ENCODE measurements around the gene TBC1D10B.
"Not testable (repeated sequence)": the region's sequence is repeated elsewhere in the genome, so short reads cannot be mapped to it uniquely, and the experiment has no call there.

The TBC1D10B gene

GRCh38 chr16:30397056-30397455, 26.8 kb upstream of the TBC1D10B start:
- DNase-seq = no peak

GRCh38 chr16:30396627-30397026, 26.3 kb upstream of the TBC1D10B start:
- DNase-seq = not testable (repeated sequence)

DNA sequence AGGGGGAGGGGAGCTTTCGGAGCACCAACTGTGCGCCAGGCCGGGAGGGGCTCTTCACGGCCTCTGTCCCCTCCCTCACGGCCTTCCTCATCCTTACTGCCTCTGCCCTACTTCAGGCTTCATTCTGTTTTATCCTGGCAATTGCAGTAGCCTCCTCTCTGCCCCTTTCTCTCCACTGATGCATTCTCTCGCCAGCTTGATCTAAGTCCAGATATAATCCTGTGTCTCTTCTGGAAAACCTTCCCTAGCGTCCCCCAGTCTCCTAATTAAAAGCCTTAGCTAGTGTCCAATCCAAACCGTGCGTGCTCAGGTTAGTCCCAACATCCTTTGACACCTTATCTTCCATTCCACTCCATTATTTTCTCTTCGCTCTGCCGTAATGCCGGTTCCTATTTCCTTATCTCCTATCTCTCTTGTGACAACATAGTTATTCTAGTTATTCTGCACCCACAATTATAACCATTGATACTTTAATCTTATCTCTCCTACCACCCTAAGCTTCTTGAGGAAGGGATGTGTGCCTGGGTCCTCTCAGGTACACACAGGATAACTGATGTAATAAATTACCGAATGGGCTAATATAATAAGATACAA, 25.8 kb upstream of the TBC1D10B start:
- no peak for DNase-seq

- peak; percentile 58 to 66 for DNase-seq
These were observed 25.1 kb upstream of the TBC1D10B start, which contains the start of gene ZNF48 for GRCh38 chr16:30395155-30395991. ZNF48 (plus strand) TSS chr16:30395420; CDS start chr16:30395795, 375 bp downstream.

DNA sequence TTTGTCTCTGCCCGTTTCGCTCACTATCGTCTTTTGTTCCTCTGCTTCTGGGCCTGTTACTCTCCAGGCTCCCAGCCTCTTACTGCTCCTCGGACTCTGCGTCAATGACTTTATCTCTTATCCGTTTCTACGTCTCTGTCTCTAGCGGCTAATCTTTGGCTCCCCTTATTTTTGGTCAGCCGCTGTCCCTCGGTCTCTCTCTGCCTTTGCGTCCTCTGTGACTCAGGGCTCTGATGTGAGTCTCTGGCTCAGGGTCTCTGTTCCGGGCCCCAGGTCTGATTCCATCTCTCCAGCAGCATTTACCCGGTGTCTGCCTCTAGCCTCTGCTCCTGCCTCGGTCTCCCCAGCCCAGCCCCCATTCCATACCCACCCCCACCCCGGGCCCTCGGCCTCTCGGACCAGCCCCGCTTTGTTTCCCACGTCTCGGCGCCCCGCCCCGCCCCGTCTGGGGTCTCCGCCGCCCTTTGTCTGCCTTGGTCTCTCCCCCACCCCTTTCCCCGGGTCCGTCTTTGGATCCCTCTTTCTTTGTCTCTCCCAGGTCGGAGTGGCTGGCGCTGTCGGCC, 24.4 kb upstream of the TBC1D10B start:
- DNase-seq = no peak

- no peak for DNase-seq
These were observed 13.2 kb upstream of the TBC1D10B start for GRCh38 chr16:30383521-30383920.

DNA sequence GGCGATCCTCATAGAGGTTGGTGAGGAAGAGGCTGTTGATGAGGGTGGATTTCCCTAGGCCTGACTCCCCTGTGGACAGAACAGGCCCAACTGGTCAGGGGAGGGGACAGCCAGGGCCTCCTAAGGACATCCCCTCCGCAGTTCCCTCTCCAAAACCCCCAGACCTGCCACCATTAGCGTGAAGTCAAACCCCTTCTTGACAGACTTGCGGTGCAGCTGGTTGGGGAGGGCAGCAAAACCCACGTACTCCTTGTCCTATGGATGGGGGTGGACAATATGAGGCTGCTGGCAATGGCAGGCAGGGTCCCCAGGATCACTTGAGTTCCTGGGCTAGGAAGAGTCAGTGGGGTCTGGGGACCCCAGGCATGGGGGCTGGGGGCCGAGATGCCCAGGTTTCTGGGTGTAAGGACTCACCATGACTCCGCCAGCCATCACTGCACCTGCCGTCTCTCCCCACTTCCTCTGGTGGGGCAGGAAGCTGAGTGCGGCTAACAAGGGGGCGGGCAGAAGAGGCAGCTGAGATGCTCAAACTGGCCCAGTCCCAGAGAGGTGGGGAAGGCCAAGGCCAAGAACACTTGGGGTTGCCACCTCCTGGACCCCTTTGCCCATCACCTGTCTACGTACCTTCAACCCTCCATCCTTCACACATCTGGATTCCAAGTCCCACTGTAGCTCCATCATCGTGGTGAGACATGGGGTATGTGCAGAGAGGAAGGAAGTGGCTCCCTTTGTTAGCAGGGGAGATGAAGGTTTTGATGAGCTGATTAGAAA, 12.0 kb upstream of the TBC1D10B start, which contains the start of gene SEPTIN1:
Gene SEPTIN1 (minus strand): TSS at position 451 of the 771 bp plus-strand sequence. CDS start 19 bp downstream, at position 432.
- peak; percentile 81 to 85 for DNase-seq

- DNase-seq = peak; percentile 60 to 70
These were observed 11.2 kb upstream of the TBC1D10B start for GRCh38 chr16:30381291-30382041.

- no peak for DNase-seq
These were observed 10.5 kb upstream of the TBC1D10B start for GRCh38 chr16:30380803-30381208.

DNA sequence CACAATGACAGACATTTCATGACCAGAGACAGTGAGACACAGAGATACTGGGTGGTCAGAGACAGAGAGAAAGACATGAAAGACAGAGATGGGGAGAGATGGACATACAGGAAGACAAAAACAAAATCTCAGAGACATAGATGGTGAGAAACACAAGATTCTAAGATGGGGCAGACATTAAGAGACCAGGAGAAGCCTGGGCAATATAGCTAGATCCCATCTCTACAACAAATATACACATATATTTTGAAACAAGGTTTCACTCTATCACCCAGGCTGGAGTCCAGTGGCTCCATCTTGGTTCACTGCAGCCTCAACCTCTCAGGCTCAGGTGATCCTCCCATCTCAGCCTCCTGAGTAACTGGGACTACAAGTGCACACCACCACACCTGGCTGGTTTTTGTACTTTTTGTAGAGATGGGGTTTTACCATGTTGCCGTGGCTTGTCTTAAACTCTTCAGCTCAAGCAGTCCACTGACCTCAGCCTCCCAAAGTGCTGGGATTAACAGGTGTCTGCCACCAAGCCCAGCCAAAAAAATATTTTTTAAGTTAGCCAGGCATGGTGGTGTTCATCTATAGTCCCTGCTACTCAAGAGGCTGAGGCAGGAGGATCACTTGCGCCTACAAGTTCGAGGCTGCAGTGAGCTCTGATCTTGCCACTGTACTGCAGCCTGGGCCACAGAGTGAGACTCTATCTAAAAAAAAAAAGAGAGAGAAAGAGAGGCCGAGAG, 9.9 kb upstream of the TBC1D10B start:
- DNase-seq = no peak

DNA sequence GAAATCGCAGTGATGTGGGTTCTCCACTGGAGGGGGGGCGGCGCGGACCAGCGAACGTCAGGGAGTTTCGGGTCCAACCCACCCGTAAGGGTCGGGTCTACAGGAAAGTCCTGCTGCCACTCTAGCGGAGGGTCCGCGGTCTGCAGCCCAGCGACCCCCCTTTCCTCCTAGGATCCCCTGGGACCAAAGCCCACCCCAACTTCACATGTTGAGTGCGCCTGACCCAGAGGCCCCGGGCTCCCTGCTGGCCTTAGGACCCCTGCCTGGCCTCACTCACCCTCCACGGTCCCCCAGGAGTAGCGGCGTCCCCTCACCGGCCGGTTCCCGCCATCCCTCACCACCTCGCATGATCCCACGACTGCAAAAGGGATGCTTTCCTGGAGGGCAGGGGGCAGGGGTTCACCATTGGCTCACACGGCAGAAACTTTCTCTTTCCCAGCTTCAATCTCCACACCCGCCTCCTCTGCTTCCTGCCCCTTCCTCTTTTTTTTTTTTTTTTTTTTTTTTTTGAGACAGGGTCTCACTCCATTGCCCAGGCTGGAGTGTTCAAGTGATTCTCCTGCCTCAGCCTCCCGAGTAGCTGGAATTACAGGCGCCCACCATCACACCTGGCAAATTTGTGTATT, 9.0 kb upstream of the TBC1D10B start:
- DNase-seq = no peak

DNA sequence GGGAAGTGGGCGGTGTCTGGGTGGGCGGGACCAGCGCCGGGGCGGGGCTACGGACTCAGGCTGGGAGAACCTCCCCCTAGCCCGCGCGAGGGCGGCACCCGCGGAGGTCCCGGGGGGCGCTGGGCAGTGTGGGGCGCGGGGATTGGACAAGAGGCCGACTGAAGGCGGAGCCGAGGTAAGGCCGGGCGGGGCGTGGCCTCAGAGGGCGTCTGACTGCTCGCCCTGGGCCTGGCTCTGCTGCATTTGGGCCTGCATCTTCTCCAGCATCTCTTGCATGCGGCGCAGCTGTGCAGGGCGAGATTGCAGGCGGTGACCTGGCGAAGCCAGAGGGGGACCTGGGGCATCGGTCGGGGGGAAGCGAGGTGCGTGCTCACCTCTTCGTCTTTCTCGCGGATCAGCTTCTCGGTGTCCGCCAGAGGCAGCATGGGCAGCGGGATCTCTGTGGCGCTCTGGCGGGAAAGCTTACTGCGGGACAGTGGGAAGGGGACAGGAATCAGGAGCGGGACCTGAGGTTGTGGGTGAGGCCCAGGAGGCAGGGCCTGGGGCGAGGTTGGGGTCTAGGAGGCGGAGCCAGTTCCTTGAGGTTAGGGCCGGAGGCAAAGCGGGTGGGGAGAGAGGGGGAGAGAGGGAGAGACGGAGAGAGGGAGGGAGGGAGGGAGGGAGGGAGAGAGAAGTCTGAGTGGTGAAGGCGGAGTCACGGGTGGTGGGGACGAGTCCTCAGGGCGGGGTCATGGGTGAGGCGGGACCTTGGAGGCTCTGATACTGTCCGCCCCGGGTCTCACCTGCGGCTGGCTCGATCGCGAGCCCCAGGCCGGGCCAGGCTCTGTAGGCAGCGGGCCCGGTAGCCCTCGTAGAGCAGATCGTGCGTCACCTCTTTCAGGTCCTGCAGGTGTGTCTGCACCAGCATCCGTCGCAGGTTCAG, 8.2 kb upstream of the TBC1D10B start:
- DNase-seq = peak; percentile 100

- DNase-seq = peak; percentile 86 to 89
These were observed 7.5 kb upstream of the TBC1D10B start for GRCh38 chr16:30377812-30378235.

DNA sequence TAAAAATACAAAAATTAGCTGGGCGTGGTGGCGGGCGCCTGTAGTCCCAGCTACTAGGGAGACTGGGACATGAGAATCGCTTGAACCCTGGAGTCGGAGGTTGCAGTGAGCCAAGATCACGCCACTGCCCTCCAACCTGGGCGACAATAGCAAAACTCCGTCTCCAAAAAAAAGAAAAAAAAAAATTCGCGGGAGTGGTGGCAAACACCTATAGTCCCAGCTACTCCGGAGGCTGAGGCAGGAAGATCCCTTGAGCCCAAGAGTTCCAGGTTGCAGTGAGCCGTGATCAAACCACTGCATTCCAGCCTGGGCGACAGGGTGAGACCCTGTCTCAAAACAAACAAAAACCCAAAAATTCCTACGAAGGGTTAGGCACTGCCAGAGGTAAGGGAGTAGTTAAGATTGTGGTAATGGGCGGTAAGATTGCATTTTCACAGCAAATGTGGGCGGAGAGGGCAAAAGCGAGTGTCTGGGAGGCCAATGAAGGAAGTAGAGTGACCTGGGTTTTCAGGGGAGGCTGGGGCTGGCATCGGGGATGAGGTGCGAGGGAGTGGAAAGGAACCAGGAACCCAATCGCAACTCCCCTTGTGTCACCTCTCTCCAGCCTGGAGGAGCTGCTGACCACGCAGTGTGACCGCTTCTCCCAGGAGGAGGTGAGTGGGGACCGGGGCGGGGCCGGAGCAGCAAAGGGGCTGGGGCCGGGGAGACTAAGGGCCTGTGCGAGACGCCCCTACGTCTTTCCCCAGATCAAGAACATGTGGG, 6.9 kb upstream of the TBC1D10B start:
- no peak for DNase-seq

DNA sequence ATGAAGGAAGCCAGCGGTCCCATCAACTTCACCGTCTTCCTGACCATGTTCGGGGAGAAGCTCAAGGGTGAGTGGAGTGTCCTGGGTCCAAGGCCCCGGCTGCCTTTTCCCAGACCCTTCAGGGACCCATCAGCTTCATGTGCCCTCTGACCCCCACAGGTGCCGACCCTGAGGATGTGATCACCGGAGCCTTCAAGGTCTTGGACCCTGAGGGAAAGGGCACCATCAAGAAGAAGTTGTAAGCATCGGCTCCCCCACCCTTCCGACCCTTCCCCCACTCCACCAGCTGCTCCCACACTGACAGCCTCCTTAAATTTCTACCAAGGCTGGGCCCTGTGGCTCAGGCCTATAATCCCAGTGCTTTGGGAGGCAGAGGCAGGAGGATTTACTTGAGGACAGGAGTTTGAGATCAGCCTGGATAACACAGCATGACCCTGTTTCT, 6.2 kb upstream of the TBC1D10B start:
- no peak for DNase-seq

GRCh38 chr16:30375864-30376263, 5.6 kb upstream of the TBC1D10B start:
- DNase-seq = no peak

DNA sequence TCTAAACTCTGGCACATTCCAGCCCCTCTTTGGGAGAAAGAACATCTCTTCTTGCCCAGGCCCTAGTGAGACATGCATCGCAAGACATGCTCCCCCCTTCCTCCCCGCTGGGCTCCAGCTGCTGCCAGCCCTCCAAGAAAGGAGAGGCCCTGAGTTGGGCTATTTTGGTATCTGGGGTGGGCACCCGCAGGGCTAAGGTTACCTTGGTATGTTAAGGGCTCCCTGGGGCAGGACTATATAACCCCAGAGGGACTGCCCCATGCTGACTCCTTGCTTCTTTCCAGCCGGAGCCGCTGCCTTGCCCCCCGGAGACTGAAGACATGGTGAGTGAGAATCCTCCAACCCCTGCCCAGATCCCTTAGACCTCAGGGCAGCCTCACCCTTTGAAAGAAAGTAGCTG, 4.2 kb upstream of the TBC1D10B start, which contains the start of gene MYL11:
Gene MYL11 (plus strand): TSS at position 265 of the 400 bp plus-strand sequence. CDS start 56 bp downstream, at position 321.
- DNase-seq = no peak

DNA sequence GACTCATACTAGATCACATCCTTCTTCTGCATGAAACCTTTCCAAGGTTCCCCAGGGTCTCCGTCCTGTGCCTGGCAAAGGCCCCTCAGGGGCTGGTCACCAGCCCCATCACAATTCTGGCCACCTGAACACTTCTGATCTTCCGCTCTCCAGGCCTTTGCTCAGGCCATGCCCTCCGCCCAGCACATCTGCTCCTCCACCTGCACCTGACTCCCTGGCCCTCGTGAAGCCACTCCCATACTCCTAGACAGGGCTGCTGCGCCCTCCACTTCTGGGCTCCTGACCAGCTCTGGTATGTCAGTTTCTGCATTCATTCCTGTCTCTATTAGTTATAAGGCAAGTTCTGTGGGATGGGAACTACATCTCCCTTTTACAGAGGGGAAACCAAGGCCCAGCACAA, 2.4 kb upstream of the TBC1D10B start:
- no peak for DNase-seq
